ENCODE results near the gene POLR3C. TPM values are rescaled to one million over a fixed set of nuclear protein-coding genes. Genes with fewer than 3 reads are reported as not detected.

POLR3C gene
- total RNA-seq, 2 donors from 2014 or later = 20.4 to 22.2 TPM

DNA sequence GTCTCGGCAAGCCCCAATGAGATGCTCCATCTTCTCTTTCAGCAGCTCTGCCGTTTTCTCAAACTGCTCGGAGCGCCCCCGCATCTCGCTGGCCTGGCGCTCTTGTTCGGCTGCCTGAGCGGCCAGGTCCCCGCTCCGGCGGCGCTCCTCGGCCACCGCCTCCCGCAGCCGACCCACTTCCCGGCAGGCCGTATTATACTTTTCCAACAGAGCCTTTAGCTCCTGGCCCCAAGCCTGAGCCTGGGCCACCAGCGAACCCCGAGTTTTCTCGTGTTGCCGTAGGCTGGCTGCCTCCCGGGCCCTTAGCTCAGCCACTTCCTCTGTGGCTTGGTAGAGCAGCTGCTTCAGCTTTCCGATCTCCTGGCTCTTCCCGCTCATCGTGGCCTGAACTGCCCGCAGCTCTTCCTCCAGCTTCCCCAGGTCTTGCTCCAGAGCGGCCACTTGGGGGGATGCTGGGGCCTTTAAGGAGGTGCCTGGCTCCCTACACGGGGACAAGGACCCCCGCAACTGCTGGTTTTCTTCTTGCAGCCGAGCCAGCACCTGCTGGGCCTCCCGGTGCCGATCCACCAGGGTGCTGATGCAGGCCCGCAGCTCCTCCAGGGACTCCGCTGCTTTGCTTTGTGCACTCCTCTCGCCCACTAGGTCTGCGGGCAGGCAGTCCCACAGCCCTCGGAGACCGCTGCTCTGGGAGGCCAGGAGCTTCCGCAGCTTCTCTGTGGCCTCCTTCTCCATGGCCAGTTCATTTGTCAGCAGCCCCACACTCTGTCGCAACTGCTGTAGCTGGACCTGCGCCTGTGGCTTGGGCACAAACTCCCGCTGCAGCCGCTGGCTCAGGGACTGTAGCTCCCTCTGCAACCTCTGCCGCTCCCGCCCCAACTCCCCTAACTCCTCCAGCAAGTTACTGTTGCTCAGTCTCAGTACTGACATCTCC lies 48.3 kb downstream of the POLR3C start:
- Mint-ChIP-seq H3K4me1 (peaks cover 5% of the 10 kb centered on the region), H3K27me3 (peaks cover 7% of the 10 kb centered on the region), H3K9me3 (no peaks in the 10 kb centered on the region), H3K4me3 (peak overlapping the region; percentile 84), H3K36me3 (ENCODE audit: low read depth) (no peaks in the 10 kb centered on the region), H3K27ac (peak overlapping the region; percentile 57)
- ATAC-seq (replicated peaks) = peak; percentile 87

DNA sequence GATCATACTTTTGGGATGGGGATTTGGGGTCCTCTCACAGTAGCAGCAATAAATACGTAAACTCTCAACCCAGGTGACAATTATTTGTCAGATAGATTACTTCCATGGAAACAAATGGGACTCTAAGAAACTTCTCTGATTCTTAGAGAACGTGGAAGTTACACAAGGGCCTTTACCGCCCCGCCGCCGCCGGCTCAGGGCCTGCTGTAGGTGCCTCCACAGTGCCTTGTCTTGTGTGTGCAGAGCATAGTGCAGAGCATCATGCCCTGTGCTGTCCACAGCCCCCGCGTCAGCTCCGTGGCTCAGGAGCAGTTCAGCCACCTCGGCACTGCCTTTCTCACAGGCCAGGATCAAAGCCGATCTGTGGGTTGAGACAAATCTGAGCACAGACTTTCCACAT lies 50.6 kb downstream of the POLR3C start:
- H3K4me1 Mint-ChIP-seq = peaks cover 5% of the 10 kb centered on the region
- ATAC-seq (replicated peaks) = no peak
- no peaks in the 10 kb centered on the region for H3K9me3 Mint-ChIP-seq
- H3K27ac Mint-ChIP-seq = no peak overlapping the region
- no peaks in the 10 kb centered on the region for H3K36me3 Mint-ChIP-seq (ENCODE audit: low read depth)
- no peak overlapping the region for H3K4me3 Mint-ChIP-seq
- peaks cover 7% of the 10 kb centered on the region for H3K27me3 Mint-ChIP-seq

DNA sequence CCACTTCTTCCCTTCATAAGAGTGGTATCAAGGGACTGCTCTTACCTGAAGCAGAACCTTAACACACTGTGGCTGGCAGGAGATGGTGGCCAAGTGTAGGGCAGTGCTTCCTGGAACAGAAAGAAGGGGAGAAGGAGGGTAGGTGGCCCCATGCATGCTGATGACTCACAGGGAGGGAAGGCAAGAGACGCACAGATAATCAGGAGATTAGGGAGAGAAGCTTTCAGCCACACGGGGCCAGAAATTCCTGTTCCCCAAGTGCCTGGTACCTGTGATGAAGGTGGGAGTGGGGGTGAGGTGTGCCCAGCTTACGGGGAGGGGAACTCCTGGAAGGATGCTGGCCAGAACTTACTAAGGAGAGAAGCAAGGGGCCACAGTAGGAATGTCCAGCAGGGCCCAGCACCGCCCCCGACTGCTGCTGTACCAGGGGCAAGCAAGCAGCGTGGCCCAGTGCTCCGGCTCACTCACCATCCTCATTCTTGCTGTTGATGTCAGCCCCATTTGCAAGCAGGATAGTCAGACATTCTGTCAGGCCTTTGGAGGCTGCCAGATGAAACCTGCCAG lies 54.0 kb downstream of the POLR3C start:
- no peak overlapping the region for H3K27ac Mint-ChIP-seq
- ATAC-seq (replicated peaks) = no peak
- H3K4me3 Mint-ChIP-seq = no peak overlapping the region
- no peaks in the 10 kb centered on the region for H3K9me3 Mint-ChIP-seq
- no peaks in the 10 kb centered on the region for H3K36me3 Mint-ChIP-seq (ENCODE audit: low read depth)
- H3K4me1 Mint-ChIP-seq = no peaks in the 10 kb centered on the region
- peaks cover 10% of the 10 kb centered on the region for H3K27me3 Mint-ChIP-seq

DNA sequence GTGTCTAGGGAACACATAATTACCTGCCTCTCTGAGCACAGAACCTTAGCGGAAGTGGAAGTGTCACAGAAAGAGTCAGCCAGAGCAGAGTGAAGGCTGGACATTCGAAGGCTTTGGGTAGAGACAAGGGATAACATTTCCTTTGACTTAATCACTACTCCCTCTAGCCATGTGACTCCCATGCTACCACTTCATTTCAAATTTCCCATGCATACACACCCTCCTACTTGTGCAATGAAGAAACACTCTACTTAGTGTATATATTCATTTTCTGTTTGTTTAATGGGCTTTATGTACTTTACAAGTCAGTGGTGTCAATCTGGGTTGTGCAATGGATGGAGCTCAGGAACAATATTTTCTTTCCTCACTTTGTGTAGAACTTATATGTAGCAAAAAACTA lies 54.7 kb downstream of the POLR3C start:
- no peaks in the 10 kb centered on the region for H3K36me3 Mint-ChIP-seq (ENCODE audit: low read depth)
- peaks cover 14% of the 10 kb centered on the region for H3K27me3 Mint-ChIP-seq
- H3K9me3 Mint-ChIP-seq = no peaks in the 10 kb centered on the region
- H3K4me3 Mint-ChIP-seq = no peak overlapping the region
- ATAC-seq (replicated peaks) = no peak
- no peak overlapping the region for H3K27ac Mint-ChIP-seq
- no peaks in the 10 kb centered on the region for H3K4me1 Mint-ChIP-seq

DNA sequence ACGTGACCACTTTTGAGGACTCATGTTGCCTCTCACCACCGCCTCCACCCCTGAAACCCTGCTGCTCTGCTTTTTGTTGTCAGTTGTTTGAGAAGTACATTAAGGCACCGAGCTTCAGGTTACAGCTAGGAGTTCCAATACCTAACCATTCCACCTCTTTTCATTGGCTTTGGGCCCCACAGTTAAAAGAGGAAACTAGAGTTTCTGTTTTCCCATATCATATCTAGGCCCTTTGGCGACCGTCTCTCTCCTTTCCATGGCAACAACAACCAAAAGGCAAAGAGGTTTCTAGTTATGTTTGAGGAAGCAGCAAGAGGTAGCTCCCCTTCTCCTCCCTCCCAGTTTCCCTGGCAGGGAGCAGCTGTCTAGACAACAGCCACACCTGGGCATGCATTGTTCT lies 55.8 kb downstream of the POLR3C start:
- no peaks in the 10 kb centered on the region for H3K36me3 Mint-ChIP-seq (ENCODE audit: low read depth)

DNA sequence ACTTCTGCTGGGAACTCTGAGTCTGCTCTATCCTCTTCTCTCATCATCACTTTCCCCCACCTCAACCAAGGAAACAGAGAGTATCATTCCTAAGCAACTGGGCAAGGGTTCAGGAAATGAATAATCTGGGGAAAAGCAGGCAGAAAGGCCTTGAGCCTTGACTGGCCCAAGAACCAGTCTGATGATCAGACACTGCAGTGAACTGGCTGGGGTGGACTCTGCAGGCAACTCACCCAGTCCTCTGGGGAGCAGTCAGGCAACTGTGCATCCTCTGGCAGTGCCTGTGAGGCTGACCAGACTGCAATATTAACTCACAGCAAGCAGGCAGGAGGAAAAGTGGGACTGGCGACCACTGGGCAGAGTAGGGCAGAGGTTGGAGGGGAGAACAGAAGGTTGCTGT lies 60.7 kb downstream of the POLR3C start:
- Mint-ChIP-seq H3K27ac (no peak overlapping the region), H3K36me3 (ENCODE audit: low read depth) (no peaks in the 10 kb centered on the region), H3K27me3 (peaks cover 21% of the 10 kb centered on the region), H3K4me1 (peaks cover 10% of the 10 kb centered on the region), H3K4me3 (peak overlapping the region; percentile 76), H3K9me3 (no peaks in the 10 kb centered on the region)
- ATAC-seq (replicated peaks) = no peak

More for the DNA sequence above, 55.8 kb downstream of the POLR3C start:
- Mint-ChIP-seq H3K27me3 (peaks cover 16% of the 10 kb centered on the region), H3K4me1 (peaks cover 2% of the 10 kb centered on the region), H3K4me3 (no peak overlapping the region), H3K27ac (no peak overlapping the region), H3K9me3 (no peaks in the 10 kb centered on the region)
- no peak for ATAC-seq (replicated peaks)

DNA sequence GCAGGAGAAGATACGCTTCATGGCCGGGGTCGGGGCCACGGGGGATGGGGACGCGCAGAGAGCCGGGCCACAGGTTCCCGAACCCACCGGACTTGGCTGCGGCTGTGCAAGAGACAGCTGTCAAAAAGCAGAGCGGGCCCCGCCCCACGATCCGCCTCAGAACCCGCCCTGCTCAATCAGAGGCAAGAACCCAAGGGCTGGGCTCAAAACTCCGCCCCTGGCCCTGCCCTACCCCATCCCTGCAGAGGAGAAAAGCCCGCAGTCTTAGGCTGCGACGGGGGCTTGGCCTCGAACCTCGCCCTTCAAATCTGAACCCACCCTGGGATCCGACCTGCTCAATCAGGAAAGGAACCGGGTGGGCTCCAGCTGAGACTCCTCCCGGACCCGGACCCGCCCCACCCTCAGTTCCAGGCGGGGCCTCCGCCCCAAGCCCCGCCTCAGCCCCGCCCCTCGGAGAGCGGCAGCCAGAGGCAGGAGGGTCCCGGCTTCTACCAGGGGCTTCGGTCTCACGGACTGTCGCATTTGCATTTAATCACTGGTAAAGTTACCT lies 61.8 kb downstream of the POLR3C start, which contains the start of gene ANKRD35:
Gene ANKRD35 (minus strand): TSS at position 129 of the 550 bp plus-strand sequence. CDS start 108 bp downstream, at position 21.
- Mint-ChIP-seq H3K4me1 (peaks cover 10% of the 10 kb centered on the region), H3K27ac (no peak within 1 kb of the TSS), H3K36me3 (ENCODE audit: low read depth) (no peaks in the 10 kb centered on the region), H3K27me3 (peaks cover 21% of the 10 kb centered on the region), H3K9me3 (no peaks in the 10 kb centered on the region), H3K4me3 (peak within 1 kb of the TSS; percentile 76)
- peak; percentile 100 for ATAC-seq (replicated peaks)

DNA sequence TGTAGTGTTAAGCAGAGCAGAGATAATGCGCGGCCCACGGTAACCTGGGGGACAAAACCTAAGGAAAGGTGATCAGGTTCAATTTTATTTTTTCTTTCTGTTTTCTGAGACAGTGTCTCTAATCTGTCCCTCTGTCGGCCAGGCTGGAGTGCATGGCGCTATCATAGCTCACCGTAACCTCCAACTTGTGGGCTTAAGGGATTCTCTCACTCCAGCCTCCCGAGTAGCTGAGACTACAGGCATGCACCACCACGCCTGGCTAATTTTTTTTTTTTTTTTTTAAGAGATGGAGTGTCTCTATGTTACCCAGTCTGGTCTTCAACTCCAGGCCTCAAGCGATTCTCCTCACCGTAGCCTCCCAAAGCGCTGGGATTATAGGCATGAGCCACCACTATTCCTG lies 62.4 kb downstream of the POLR3C start:
- no peak for ATAC-seq (replicated peaks)
- Mint-ChIP-seq H3K4me1 (peaks cover 10% of the 10 kb centered on the region), H3K36me3 (ENCODE audit: low read depth) (no peaks in the 10 kb centered on the region), H3K4me3 (peak overlapping the region; percentile 76), H3K9me3 (no peaks in the 10 kb centered on the region), H3K27me3 (peaks cover 18% of the 10 kb centered on the region), H3K27ac (no peak overlapping the region)

DNA sequence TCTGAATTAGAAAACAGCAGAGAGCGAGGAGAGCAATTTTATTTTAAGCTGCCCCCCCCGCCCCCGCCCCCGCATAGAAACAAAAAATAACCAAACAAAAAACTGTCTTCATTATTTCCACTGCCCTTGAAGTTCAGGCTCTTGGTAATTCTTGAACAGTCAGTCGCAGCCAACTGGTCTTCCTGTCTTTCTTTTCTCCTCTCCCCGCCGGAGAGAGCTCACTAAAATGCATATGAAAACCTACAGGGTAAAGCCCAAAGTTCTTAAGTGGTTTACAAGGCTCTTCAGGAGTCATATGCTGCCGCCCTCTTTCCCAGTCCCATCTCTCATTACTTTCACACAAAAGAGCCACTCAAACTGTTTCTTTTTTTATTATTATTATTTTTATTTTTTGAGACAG lies 62.8 kb downstream of the POLR3C start:
- Mint-ChIP-seq H3K4me1 (peaks cover 10% of the 10 kb centered on the region), H3K36me3 (ENCODE audit: low read depth) (no peaks in the 10 kb centered on the region), H3K27ac (no peak overlapping the region), H3K4me3 (peak overlapping the region; percentile 76), H3K9me3 (no peaks in the 10 kb centered on the region), H3K27me3 (peaks cover 18% of the 10 kb centered on the region)
- ATAC-seq (replicated peaks) = no peak

DNA sequence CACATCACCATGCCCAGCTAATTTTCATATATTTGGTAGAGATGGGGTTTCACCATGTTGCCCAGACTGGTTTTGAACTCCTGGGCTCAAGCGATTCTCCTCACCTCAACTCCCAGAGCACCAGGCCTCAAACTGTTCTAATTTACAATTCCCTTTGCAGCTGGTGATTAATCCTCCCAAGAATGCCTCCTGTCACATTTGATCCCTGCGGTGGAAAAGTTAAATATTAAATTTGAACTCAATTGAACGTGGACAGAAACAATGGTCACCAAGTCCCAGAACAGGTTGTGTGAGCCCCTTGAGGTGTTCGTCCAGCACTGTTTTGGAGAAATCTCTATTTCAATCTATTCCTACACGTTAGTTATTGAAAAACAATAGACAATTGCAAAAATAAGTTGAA lies 63.6 kb downstream of the POLR3C start:
- no peak overlapping the region for H3K4me3 Mint-ChIP-seq
- no peaks in the 10 kb centered on the region for H3K9me3 Mint-ChIP-seq
- H3K36me3 Mint-ChIP-seq (ENCODE audit: low read depth) = no peaks in the 10 kb centered on the region
- H3K27me3 Mint-ChIP-seq = peaks cover 17% of the 10 kb centered on the region
- no peak overlapping the region for H3K27ac Mint-ChIP-seq
- no peak for ATAC-seq (replicated peaks)
- H3K4me1 Mint-ChIP-seq = peaks cover 10% of the 10 kb centered on the region

DNA sequence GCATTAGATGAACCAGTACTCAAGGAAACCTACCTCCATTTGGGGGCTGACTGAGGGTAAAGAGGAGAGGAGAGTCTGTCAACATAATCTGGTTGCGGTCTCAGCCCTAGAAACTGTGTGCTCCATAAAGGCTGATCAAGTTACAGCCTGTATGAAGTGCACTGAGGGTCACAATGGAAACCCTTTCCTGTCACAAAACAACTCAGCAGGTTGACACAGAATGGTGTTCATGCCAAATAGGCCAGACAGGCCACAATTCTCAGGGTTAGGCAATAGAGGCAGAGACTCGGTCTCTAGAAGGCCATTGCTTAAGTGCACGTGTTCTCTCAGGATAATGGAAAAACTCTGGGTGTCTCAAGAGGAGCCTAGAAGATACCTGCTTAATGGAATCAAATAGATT lies 65.7 kb downstream of the POLR3C start:
- Mint-ChIP-seq H3K4me3 (no peak overlapping the region), H3K9me3 (no peaks in the 10 kb centered on the region), H3K4me1 (peaks cover 9% of the 10 kb centered on the region), H3K27me3 (peaks cover 7% of the 10 kb centered on the region), H3K27ac (no peak overlapping the region), H3K36me3 (ENCODE audit: low read depth) (no peaks in the 10 kb centered on the region)
- no peak for ATAC-seq (replicated peaks)

DNA sequence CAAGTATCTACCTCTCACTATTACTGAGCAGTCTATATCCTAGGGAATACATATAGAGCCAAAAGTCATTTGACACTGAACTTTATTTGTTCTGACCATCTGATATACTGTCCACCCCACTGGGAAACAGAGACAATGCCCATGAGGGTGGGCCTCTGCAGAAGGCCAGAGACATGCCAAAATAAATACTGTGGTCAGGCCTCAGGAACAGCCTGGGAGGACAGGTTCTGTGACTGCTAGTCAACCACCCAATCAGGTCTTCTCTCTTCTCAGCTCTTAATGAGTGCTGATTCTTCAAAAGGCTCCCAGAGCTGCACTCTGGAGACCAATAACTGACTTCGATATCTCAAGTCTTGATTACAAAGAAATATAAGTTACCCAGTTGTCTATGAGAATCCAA lies 67.1 kb downstream of the POLR3C start:
- no peaks in the 10 kb centered on the region for H3K27me3 Mint-ChIP-seq
- no peak overlapping the region for H3K27ac Mint-ChIP-seq
- no peaks in the 10 kb centered on the region for H3K4me1 Mint-ChIP-seq
- H3K36me3 Mint-ChIP-seq (ENCODE audit: low read depth) = no peaks in the 10 kb centered on the region
- no peak overlapping the region for H3K4me3 Mint-ChIP-seq
- no peaks in the 10 kb centered on the region for H3K9me3 Mint-ChIP-seq
- ATAC-seq (replicated peaks) = no peak

DNA sequence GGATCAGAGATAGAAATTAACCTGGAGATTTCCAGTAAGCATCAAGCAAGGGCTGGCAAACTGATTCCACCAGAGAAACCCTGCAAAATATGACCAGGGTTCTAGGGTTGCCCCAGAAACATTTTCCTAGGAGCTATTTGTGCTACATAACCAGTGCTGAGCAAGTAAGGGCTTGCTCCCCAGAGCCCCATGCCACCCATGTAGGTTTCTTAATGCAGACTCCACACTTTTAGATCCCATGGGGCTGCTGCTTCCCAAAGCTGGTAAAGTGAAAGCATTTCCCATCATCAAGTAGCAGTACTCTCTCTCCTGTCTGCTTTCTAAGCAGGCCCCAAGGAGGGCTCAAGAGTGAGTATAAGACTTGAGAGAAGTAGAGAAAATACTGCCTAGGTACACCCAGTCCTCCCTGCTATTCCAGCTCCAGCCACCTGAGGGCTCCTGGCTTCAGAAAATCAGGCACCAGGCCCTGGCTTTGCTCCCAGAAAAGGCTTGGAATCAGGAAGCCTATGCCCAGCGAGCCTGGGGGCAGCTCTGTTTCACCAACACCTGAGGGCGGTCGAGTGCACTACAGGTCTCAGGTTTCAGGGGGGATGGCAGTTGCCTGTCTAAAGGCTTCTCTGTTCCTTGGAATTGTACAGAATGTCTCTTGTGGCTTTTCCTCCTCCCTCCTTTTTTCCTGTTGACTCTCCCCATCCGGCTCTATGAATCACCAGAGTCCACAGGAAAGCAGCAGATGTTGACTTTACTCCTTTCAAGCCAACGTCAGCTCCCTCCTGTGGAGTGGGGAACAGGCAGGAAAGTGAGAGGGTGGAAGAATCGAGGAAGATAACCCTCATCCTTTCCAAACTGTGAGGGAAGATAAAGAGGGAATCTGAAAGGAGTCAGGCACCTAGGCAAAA lies 67.8 kb downstream of the POLR3C start:
- H3K9me3 Mint-ChIP-seq = no peaks in the 10 kb centered on the region
- H3K27me3 Mint-ChIP-seq = no peaks in the 10 kb centered on the region
- H3K27ac Mint-ChIP-seq = no peak overlapping the region
- no peaks in the 10 kb centered on the region for H3K4me1 Mint-ChIP-seq
- no peaks in the 10 kb centered on the region for H3K36me3 Mint-ChIP-seq (ENCODE audit: low read depth)
- no peak overlapping the region for H3K4me3 Mint-ChIP-seq
- peak; percentile 78 for ATAC-seq (replicated peaks)

DNA sequence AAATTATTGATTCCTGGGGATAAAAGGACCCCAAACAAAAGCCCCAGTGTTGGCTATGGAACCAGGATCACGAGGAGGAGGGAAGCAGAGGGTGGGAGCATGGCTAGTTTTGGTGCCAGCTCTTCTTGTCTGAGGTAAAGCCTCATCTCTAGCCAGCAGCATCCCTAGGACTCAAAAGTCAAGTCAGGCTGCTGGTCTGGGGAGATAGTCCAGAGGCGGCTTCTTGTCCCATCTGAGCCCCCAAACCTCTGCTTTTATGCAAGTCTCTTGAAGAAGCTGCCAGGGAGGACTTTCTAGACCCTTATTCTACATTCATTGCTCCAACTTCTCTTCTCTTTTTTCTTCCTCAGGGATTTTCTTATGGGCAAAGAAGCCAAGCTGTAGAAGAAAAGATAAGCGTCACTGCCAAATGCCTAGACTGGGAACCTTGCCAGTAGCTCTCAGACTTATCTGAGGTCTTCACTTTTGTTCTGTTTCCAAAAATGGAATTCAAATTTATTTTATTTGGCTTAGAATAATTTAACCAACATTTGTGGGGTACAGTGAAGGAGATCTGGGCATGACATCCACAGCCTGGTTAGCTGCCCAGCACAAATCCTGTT lies 68.6 kb downstream of the POLR3C start:
- Mint-ChIP-seq H3K9me3 (no peaks in the 10 kb centered on the region), H3K4me1 (no peaks in the 10 kb centered on the region), H3K27me3 (no peaks in the 10 kb centered on the region), H3K27ac (no peak overlapping the region), H3K4me3 (no peak overlapping the region), H3K36me3 (ENCODE audit: low read depth) (peaks cover 4% of the 10 kb centered on the region)
- no peak for ATAC-seq (replicated peaks)
